GM18868 (cell line): ENCODE results near the gene ALG2.

Experiments
- ATAC-seq: cut with Tn5 transposase; IDR thresholded peaks from one replicate; pipeline ENCODE4 v1.9.1; 2021; ENCODE audit warnings: mild to moderate bottlenecking, moderate library complexity; ENCODE audit not compliant: unreplicated experiment

ALG2 gene

GRCh38 chr9:99173570-99174504 is 47.9 kb downstream of the ALG2 start:
- ATAC-seq, result peak; percentile 87

GRCh38 chr9:99172124-99173091 is 49.3 kb downstream of the ALG2 start:
- no peak for ATAC-seq

- ATAC-seq, result no peak
These were observed 50.3 kb downstream of the ALG2 start for GRCh38 chr9:99171225-99172123.

- no peak for ATAC-seq
These were observed 51.6 kb downstream of the ALG2 start for GRCh38 chr9:99169982-99170761.

GRCh38 chr9:99169086-99169485 is 52.7 kb downstream of the ALG2 start:
- no peak for ATAC-seq

- ATAC-seq, result peak; percentile 57
These were observed 54.0 kb downstream of the ALG2 start for GRCh38 chr9:99167694-99168093.

- ATAC-seq, result no peak
These were observed 54.6 kb downstream of the ALG2 start for GRCh38 chr9:99167119-99167518.
